ENCODE measurements around the gene KDM8. TPM values are rescaled to one million over a fixed set of nuclear protein-coding genes. Genes with fewer than 3 reads are reported as not detected.

Gene KDM8
- total RNA-seq, 1 experiment from 2014 or later = 3.7 TPM

- Mint-ChIP-seq H3K27me3 (ENCODE audit: insufficient read depth, unreplicated experiment) (no peaks in the 10 kb centered on the region), H3K36me3 (ENCODE audit: insufficient read depth, unreplicated experiment) (peaks cover 10% of the 10 kb centered on the region), H3K27ac (ENCODE audit: low read depth, unreplicated experiment) (no peak overlapping the region), H3K9me3 (ENCODE audit: unreplicated experiment) (no peaks in the 10 kb centered on the region), H3K4me3 (ENCODE audit: unreplicated experiment) (no peak overlapping the region), H3K4me1 (ENCODE audit: insufficient read depth, unreplicated experiment) (no peaks in the 10 kb centered on the region)
- no peak for DNase-seq (ENCODE audit: unreplicated experiment)
- POLR2A ChIA-PET = interaction anchor here (0.6 kb wide), 2 partner anchors 331 to 1949 kb away, joined by 3 to 5 read pairs; partner anchors contain the start of gene KATNIP
- CTCF ChIA-PET = interaction anchor here (0.9 to 1.0 kb wide), 2 partner anchors 16 to 40 kb away, joined by 3 to 4 read pairs; no protein-coding TSS in a partner anchor
- BruUV-seq (replicated peaks) = no TSS peak
- no peak for TF ChIP-seq CTCF (IDR thresholded peaks at IDR 0.05; ENCODE audit: unreplicated experiment)
- intact Hi-C loops (cut with micrococcal nuclease) = no loop called here
Measured at GRCh38 chr16:27218756-27219155, 15.4 kb downstream of the KDM8 start.

- Mint-ChIP-seq H3K27ac (ENCODE audit: low read depth, unreplicated experiment) (no peak overlapping the region), H3K36me3 (ENCODE audit: insufficient read depth, unreplicated experiment) (peaks cover 10% of the 10 kb centered on the region), H3K4me1 (ENCODE audit: insufficient read depth, unreplicated experiment) (no peaks in the 10 kb centered on the region), H3K4me3 (ENCODE audit: unreplicated experiment) (no peak overlapping the region), H3K27me3 (ENCODE audit: insufficient read depth, unreplicated experiment) (no peaks in the 10 kb centered on the region), H3K9me3 (ENCODE audit: unreplicated experiment) (no peaks in the 10 kb centered on the region)
- intact Hi-C loops (cut with micrococcal nuclease) = no loop called here
- ChIA-PET POLR2A (interaction anchor here (0.6 kb wide), 1 partner anchor 1949 kb away, joined by 3 read pairs; no protein-coding TSS in a partner anchor), CTCF (interaction anchor here (0.6 to 1.0 kb wide), 3 partner anchors 15 to 39 kb away, joined by 3 to 4 read pairs (median 3); no protein-coding TSS in a partner anchor)
- TF ChIP-seq CTCF (IDR thresholded peaks at IDR 0.05; ENCODE audit: unreplicated experiment) = no peak
- no peak for DNase-seq (ENCODE audit: unreplicated experiment)
- no TSS peak for BruUV-seq (replicated peaks)
Measured at GRCh38 chr16:27219161-27219560, 15.8 kb downstream of the KDM8 start.

GRCh38 chr16:27220120-27220519 is 16.8 kb downstream of the KDM8 start:
- peaks cover 5% of the 10 kb centered on the region for H3K36me3 Mint-ChIP-seq (ENCODE audit: insufficient read depth, unreplicated experiment)
- H3K27ac Mint-ChIP-seq (ENCODE audit: low read depth, unreplicated experiment) = no peak overlapping the region
- no peaks in the 10 kb centered on the region for H3K4me1 Mint-ChIP-seq (ENCODE audit: insufficient read depth, unreplicated experiment)
- no peaks in the 10 kb centered on the region for H3K27me3 Mint-ChIP-seq (ENCODE audit: insufficient read depth, unreplicated experiment)
- no TSS peak for BruUV-seq (replicated peaks)
- no peak overlapping the region for H3K4me3 Mint-ChIP-seq (ENCODE audit: unreplicated experiment)
- intact Hi-C loops (cut with micrococcal nuclease) = no loop called here
- no peaks in the 10 kb centered on the region for H3K9me3 Mint-ChIP-seq (ENCODE audit: unreplicated experiment)
- ChIA-PET POLR2A (no interaction called here), CTCF (no interaction called here)
- DNase-seq (ENCODE audit: unreplicated experiment) = no peak
- no peak for TF ChIP-seq CTCF (IDR thresholded peaks at IDR 0.05; ENCODE audit: unreplicated experiment)

GRCh38 chr16:27220527-27220926 is 17.2 kb downstream of the KDM8 start:
- Mint-ChIP-seq H3K27ac (ENCODE audit: low read depth, unreplicated experiment) (no peak overlapping the region), H3K9me3 (ENCODE audit: unreplicated experiment) (no peaks in the 10 kb centered on the region), H3K4me1 (ENCODE audit: insufficient read depth, unreplicated experiment) (no peaks in the 10 kb centered on the region), H3K4me3 (ENCODE audit: unreplicated experiment) (no peak overlapping the region), H3K36me3 (ENCODE audit: insufficient read depth, unreplicated experiment) (peaks cover 7% of the 10 kb centered on the region), H3K27me3 (ENCODE audit: insufficient read depth, unreplicated experiment) (no peaks in the 10 kb centered on the region)
- intact Hi-C loops (cut with micrococcal nuclease) = no loop called here
- no TSS peak for BruUV-seq (replicated peaks)
- DNase-seq (ENCODE audit: unreplicated experiment) = no peak
- ChIA-PET CTCF (interaction anchor here (6.0 to 6.6 kb wide), 2 partner anchors 15 to 147 kb away, joined by 41 to 58 read pairs; no protein-coding TSS in a partner anchor), POLR2A (no interaction called here)
- no peak for TF ChIP-seq CTCF (IDR thresholded peaks at IDR 0.05; ENCODE audit: unreplicated experiment)
